ENCODE results near the gene SIPA1L3.
"Not testable (repeated sequence)": the region's sequence is repeated elsewhere in the genome, so short reads cannot be mapped to it uniquely, and the experiment has no call there.

SIPA1L3 gene

DNA sequence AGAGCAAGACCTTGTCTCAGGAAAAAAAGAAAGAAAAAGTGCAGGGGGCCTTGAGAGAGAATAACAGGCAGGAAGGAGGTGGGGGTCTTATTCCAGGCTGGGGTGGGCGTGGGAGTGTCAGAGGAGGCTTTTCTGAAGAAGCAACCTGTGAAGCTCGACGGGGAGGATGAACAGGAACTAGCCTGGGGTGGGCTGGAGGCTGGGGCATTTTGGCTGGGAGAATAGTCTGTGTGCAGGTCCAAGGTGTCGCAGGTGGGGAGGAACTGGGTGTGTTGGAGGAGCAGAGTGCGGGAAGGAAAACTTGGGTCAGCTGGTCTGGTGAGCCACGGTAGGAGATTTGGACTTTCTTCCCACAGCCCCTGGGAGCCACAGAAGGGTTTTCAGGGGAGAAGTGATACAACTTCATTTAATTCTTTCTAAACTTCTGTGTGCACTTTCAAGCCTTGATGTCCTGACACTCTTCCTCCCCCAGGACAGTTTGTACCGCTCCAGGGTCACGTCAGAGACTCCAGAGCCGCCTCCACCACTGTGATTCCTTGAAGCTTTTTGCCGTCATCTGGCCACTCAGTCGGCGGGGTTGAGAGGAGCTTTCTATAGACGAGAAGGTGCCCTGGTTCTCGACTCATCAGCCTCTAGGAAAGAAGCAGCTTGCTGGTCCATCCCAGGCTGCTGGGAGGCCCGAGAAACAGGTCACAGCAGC is 138.7 kb downstream of the SIPA1L3 start:
- no peak for DNase-seq

DNA sequence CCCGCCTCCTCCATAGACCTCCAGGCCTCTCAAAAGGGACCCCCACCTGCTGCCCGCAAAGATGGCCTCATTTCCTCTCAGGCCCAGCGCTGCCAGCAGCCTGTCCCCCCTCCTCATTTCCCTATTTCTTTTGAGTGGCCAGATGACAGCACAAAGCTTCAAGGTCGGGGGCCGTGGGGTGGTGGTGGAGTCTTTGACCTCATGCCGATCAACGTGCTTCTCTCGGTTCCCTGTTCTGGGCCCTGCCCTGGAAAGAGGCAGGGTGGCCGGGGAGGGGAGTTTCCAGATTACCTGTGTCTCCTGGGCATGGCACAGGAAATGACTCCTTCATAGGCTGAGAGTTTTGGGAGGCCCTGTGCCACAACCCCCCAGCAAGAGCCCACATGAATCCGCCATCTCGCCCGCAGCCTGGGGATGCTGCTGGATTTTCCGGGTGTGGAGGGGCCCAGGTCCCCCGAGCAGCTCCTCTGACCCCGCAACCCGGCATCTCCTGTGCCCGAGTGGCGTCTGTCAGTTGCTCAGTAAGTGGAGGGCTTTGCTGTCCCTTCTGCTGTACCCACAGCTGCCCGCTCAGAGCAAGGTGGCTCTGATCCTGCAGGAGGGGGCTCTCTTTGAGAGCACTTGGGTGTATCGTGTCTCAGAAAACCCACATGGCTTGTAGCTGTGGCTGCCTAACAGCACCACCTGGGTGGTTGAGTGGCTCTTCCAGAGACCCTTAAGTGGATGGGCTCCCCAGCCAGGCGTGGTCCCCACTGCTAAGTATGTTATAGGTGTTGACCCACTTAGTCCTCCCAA is 139.4 kb downstream of the SIPA1L3 start:
- DNase-seq, result no peak

DNA sequence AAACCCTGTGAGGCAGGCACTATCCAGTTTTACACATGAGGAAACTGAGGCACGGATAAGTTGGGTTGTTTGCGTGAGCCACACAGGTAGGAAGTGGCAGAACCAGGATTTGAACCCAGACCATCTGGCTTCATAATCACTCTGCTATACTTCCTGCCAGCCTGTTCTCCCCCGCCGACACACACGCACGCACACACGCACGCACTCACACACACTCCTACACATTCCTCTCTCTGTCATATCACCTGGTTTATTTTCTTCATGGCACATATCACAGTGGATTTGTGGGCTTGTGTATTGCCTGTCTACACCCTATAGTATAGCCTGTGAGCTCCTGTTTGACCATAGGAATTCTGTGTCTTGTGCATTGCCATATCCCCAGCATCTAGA is 140.0 kb downstream of the SIPA1L3 start:
- DNase-seq, result no peak

DNA sequence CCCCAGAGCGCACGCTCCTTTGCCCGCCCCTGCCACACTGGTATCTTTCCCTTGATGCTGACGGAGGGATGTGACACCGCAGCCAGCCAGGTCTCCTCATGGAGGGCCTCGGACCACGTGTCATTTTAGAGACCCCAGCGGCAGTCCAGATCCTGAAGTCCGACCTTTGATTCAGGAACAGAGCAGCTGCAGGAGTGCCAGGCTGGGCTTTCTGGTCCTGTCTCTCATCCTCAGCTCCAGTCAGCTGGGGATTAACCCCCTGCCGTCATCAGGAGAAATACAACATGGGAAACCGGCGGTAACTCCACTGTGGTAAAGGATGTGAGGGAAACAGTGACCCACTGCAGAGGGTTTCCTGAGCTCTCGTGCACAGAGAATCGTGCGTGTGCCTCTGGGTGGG is 140.6 kb downstream of the SIPA1L3 start:
- peak; percentile 50 for DNase-seq

DNA sequence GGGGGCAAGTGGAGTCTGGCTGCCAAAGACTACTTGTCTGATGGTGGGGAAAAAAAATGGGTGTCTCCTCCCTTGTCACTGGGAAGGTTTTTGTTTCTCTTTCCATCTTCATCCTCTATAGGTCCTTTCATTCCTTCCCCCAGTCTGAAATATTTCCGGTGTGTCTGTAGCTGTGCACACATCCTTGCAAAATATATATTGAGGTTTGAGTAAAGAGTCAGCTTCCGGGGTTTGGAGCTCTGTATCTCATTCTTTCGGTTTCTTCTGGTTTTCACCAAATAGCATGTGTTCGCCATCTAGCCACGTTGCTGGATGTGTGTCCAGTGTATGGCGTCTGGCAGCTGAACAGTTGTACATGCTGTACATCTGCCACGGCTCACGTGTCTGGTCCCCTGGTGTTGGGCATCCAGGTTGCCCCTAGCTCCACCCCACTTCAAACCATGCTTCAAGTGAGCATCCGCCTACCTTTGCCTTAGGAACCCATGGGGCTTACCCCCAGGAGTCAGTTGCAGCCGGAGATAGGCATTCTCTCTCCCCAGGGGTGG is 142.2 kb downstream of the SIPA1L3 start:
- DNase-seq, result peak; percentile 77

DNA sequence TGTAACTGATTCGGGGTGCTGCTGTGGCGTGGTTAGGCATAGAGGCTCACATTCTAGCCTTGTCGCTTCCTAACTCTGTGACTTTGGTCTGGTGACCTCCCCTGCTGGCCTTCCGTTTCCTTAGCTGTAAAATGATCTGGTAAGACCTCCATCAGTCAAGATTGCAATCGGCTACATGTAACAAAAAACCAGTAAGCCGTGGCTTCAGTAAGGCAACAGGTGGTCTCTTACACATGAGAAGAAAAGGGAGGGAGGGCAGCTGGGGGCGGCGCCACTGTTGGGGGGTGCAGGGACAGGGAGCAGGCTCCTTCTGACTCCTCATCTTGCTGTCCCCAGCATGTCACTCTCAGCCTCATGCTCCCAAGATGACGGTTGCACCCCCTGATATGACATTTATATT is 148.0 kb downstream of the SIPA1L3 start:
- no peak for DNase-seq

DNA sequence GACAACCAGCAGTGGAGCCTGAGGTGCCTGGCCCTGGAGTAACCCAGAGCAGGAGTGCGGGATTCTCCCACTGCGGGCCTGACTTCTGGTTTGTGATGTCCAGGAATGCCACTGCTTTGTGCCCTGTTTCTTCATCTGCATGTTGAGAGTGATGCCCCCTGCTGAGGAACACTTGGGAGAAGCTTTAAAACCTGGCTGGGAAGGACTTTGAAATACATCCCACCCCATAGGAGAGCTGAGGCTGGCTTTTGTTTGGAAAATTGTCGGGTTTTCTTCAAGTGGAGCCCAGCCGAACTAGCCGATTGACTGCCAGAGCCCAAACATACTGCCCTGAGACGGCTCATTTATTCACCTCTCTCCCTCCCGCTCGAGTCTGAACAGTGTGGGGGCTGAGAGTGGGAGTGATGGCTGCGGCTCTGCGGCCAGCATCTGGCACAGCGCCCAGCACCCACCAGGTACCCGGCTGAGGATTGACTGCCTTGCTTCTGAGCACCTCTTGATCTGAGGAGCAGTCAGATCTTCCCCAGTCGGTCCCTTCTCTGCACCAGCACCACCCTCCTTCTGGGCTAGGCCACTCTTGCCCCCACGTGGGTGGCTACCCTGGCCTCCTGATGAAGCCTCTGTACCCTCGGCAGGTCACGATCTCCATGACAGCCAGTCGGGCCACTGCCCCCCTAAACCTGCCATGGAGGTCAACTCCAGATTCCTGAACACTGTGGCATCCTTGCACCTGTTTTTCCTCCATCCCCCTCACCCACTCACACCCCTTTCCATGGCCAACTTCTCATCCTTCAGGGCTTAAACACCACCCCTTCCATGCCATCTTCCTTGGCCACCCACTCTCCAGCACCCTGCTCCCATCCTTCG is 148.9 kb downstream of the SIPA1L3 start:
- DNase-seq, result no peak

DNA sequence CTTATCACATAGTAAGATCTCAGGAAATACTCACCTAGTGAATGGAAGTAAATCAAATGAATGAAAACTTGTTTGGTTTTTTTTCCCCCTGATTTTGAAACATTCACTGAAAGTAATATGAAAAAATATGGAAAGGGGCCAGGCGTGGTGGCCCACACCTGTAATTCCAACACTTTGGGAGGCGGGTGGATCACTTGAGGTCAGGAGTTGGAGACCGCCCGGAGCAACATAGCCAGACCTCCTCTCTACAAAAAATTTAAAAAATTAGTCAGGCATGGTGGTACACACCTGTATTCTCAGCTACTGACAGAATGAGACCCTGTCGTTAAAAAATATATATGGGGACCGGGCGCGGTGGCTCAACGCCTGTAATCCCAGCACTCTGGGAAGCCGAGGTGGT is 149.6 kb downstream of the SIPA1L3 start:
- DNase-seq, result no peak

DNA sequence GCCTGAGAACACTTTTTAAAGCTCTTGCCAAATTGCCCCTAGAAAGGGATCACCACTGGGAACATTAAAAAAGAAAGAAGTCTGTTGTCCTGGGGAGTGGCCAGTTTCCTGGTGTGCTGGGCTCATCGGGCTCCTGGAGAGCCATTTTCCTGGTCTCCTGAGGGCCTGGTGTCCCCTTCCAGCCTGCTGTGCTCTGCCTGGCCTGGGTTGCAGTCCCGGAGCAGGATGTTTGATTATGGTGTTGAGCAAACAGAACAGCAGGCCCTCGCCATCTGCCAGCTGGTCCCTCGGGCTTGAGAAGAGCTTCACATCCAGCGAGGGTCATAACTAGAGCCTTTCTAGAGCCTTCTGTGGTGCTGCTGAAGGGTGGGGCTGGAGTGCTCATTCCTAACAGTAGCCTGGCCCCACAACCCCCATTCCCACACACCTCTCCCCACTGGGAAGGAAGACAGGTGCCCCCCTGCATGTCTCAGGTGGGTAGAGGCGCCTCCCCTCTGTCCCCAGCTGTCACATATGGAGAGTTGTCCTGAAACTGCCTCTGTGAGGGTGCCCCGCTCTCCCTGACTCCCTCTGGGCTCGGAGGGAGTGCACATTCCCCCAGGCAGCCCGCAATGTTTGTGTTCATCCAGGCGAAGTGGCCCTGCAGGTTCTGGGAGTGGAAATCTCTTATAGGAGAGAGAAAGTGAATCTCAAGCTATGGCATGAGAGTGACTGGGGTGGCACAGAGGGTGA is 151.1 kb downstream of the SIPA1L3 start:
- no peak for DNase-seq

DNA sequence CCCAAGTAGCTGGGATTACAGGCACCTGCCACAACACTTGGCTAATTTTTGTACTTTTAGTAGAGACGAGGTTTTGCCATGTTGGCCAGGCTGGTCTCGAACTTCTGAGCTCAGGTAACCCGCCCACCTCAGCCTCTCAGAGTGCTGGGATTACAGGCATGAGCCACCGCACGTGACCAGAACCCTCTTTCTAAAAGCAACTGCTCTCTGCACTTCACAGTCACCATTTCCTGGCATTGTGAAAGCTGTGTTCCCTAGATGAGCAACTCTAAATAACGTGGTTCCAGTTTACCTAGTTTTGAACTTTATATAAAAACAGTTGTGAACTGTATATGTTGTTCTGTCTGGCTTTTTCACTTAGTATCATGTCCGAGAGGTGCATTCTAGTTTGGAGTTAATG is 152.9 kb downstream of the SIPA1L3 start:
- no peak for DNase-seq

DNA sequence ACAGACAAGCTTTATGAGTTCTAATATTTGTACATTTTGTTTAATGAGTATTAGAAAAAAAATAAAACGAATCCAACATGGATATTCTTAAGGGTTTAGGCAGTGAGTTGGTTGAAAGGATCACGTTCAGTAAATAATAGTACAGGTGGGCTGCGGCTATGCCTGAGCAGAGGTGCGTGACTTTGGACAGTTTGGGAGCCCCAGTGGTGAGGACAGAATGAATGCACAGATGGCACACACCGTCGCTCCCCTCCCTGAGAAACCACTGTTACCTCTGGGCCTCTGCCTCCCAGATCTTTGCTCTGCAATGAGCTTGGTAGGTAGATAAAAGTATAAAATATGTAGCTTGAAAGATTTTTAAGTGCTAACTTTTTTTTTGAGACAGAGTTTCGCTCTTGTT is 153.3 kb downstream of the SIPA1L3 start:
- no peak for DNase-seq

DNA sequence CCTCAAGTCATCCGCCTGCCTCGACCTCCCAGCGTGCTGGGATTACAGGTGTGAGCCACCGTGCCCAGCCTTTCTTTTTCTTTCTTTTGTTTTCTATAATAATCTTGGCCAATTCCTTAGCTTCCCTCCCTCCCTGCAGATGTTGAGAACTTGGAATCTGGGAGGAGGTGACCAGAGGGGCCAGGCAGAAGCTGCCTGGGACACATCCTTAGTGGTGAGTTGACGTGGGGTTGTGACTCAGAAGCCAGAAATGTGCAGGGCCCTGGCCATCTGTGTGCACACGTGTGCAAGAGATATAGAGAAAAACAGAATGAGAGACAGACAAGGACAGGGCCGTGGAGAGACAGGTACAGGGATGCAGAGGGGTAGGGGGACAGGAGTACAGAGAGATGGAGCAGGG is 154.3 kb downstream of the SIPA1L3 start:
- peak; percentile 80 for DNase-seq

DNA sequence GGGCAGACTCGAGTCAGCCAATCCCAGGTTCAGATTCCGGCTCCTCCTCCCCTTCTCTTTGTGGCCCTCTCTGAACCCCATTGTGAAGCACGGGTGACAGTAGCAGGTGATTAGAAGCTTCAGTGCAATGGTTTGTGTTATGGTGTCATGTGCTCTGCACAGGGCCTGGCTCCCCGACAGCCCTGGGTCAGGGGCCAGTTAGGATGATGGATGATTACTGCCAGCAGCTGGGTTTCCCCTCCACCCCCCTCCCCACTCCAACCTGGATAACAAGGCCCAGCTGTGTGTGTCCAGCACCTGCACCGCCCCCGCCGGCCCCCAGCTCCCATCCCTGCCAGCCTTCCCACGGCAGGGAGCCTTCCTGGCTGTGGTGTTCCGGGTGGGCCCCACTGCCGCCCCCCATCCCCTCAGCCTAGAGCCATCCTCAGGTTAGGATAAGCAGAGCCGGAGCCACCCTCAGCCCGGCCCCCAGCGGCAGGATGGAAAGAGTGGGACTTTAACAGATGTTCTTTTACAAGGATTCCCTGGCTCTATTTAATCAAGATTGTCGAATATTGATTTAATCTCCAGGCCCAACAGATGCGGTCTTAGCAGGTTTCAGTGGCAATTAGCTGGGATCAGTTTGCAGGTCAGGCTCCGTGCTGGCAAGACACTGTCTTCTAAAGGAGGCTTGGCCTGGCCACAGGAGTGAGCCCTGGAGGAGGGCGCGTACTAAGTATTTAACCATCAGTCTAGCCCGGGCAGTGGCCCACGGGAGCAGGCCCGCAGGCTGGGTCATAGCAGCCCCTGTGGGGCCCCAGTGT is 156.2 kb downstream of the SIPA1L3 start:
- DNase-seq, result no peak

DNA sequence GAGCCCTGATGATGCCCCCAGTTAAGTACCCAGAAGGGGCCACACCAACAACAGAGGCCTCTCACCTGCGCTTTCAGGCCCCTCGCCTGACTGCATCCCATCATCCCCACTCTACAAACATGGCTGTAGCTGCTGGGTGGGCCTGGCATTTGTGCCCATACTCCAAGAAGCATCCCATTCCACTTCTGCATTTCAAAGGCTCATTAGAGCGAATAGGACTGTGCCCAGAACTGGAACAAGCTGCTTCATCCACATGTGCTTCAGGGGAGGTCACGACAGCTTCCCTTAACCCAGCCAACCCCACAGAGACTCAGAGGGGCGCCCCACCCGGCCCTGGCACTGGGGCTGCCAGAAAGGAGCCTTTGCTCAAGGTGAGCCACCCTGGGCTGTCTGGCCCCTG is 156.9 kb downstream of the SIPA1L3 start:
- no peak for DNase-seq

DNA sequence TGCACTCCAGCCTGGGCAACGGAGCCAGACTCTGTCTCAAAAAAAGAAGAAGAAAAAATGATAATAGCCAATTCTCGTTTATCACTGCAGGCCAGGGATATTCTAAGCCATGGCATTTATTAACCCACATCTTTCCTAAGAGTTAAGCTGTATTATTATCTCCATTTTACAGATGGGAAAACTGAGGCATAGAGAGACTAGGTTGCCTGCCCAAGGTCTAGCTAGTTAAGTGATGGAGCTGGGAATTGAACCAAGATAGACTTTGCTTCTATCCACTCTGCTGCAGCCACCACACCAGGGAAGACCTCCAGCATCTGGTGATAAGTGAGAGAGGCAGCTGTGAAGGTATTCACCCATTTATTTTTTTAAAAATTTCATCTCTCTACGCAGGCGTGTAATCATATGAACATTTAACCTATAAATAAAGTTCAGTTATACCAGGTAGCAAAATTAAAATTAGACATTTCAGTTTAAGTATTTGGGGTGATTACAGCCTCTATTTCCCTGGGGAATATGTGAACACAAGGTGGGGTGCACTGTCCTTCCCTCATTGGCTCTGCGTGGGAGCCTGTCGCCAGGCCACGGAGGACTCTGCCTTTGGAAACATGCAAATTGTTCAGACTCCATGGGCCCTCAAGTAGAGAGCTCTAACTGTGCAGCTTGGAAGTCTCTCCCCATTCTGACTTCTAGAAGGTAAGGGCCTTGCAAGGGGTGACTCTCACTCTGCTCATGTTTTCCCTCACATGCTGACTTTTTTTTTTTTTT is 157.8 kb downstream of the SIPA1L3 start:
- DNase-seq, result no peak

DNA sequence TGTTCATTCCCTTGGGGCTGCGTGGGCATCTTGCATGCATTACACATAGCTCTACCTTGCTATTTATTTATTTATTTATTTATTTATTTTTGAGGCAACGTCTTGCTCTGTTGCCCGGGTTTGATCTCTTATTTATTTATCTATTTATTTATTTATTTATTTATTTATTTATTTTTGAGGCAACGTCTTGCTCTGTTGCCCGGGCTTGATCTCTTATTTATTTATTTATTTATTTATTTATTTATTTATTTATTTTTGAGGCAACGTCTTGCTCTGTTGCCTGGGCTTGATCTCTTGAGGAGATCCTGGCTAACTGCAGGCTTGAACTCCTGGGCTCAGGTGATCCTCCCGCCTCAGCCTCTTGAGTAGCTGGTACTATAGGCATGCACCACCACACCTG is 158.8 kb downstream of the SIPA1L3 start:
- not testable (repeated sequence) for DNase-seq

DNA sequence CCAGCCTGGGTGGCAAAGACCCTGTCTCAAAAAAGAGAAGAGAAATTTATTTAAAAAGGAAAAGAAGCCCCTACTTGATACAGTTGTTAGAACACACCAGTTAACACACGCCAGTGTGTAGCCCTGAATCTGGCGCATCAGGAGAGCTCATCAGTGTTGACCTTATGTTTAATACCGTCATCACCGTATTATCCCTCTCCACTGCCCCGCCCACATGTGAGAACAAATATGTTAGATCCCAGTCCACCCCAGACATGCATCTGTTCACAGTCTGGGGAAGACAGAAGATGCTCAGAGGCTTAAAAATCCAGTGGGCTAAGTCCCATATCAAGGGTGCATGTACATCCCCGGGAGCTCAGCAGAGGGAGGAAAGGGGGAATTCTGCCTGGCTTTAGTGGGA is 161.8 kb downstream of the SIPA1L3 start:
- DNase-seq, result no peak

DNA sequence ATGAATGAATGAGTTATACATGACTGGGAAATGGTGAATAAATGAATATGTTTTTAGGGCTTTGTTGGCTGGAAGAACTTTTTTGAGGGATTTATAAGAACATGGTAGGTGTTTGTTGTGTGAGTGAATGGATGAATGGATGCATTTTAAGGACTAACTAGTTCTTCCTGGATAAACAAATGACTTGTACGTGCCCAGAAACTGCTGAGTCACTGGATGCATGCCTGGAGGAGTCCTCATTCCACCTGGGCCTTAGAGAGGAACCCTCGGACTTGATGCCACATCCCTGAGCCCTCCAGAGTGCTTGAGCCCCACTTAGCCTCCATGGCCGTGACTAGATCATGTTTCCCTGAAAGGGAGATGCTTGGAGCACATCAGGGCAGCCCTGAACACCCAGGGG is 163.6 kb downstream of the SIPA1L3 start:
- DNase-seq, result peak; percentile 36

DNA sequence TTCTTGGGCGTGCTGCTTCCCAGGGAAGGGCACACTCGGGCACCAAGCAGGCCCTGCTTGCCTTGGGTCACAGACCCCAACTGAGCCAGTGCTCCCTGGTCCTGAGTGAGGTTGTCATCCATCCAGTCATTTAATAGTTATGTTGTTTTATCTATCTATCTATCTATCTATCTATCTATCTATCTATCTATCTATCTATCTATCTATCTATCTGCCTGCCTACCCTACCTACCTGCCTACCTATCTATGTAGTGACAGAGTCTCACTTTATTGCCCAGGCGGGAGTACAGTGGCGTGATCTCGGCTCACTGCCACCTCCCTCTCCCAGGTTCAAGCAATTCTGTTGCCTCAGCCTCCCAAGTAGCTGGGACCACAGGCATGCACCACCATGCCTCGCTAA is 164.0 kb downstream of the SIPA1L3 start:
- DNase-seq, result not testable (repeated sequence)

DNA sequence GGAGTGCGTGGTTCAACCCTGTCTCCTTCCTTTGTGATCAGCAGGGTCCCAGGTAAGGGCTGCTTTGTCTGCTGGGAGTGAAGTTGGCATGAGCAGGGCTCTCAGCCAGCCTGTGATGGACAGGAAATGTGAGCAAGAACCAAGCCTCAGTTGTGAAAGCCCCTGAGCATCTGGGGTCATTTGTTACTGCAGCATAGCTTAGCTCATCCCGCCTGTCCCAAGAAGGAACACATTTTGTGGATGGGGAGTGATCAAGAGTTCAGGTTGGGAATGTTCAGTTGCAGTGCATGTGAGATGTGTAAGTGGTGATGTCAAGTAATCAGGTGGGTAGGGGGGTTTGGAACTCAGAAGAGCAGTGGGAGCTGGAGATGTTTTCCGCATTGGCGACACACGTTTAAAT is 164.6 kb downstream of the SIPA1L3 start:
- no peak for DNase-seq

Data from fibroblast of skin of scalp (primary cell).